ENCODE results near the gene MPND. TPM values are rescaled to one million over a fixed set of nuclear protein-coding genes. Genes with fewer than 3 reads are reported as not detected.

MPND gene
- total RNA-seq, 4 donors from 2014 or later = 8.3 to 26.1 (median 20.8) TPM

- Histone ChIP-seq H3K36me3 (no peaks in the 10 kb centered on the region), H3K27ac (no peak overlapping the region), H3K4me3 (no peak overlapping the region), H3K9me3 (no peaks in the 10 kb centered on the region), H3K4me1 (peaks cover 0 to 7% (median 3%) of the 10 kb centered on the region in 4 donors), H3K27me3 (no peaks in the 10 kb centered on the region)
- TF ChIP-seq CTCF (IDR thresholded peaks at IDR 0.05) (no peak), POLR2A (IDR thresholded peaks at IDR 0.05) (no peak)
- no peak for DNase-seq
These were observed 38.1 kb upstream of the MPND start for GRCh38 chr19:4305257-4305612.

DNA sequence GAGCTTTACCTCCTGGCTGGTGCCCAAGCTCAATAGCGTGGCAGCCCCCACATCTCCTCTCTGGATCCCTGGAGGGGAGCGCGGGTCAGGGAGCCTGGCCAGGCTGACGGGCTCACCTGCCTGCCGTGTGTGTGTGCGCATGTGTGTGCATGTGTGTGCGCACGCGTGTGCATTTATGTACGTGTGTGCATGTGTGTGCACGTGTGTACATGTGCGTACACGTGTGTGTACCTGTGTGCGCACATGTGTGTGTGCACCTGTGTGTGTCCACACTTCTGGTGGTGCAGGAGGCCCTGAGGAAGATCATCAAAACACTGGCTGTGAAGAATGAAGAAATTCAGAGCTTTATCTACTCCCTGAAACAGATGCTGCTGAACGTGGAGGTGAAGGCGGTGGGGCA is 37.7 kb upstream of the MPND start:
- H3K27ac ChIP-seq = no peak overlapping the region
- H3K4me1 ChIP-seq = peaks cover 0 to 7% (median 3%) of the 10 kb centered on the region in 4 donors
- H3K4me3 ChIP-seq = no peak overlapping the region
- no peaks in the 10 kb centered on the region for H3K9me3 ChIP-seq
- no peaks in the 10 kb centered on the region for H3K27me3 ChIP-seq
- TF ChIP-seq CTCF (IDR thresholded peaks at IDR 0.05) = no peak
- TF ChIP-seq POLR2A (IDR thresholded peaks at IDR 0.05) = no peak
- H3K36me3 ChIP-seq = no peaks in the 10 kb centered on the region
- DNase-seq = no peak

GRCh38 chr19:4310247-4311121 is 32.9 kb upstream of the MPND start:
- DNase-seq = no peak
- no peaks in the 10 kb centered on the region for H3K27me3 ChIP-seq
- H3K4me3 ChIP-seq = no peak overlapping the region
- H3K9me3 ChIP-seq = no peaks in the 10 kb centered on the region
- H3K36me3 ChIP-seq = no peaks in the 10 kb centered on the region
- no peaks in the 10 kb centered on the region for H3K4me1 ChIP-seq
- H3K27ac ChIP-seq = no peak overlapping the region
- TF ChIP-seq POLR2A (IDR thresholded peaks at IDR 0.05) = no peak

GRCh38 chr19:4313847-4314490 is 29.4 kb upstream of the MPND start:
- DNase-seq = no peak
- TF ChIP-seq CTCF (IDR thresholded peaks at IDR 0.05) (no peak), POLR2A (IDR thresholded peaks at IDR 0.05) (no peak)
- Histone ChIP-seq H3K9me3 (no peaks in the 10 kb centered on the region), H3K4me1 (no peaks in the 10 kb centered on the region), H3K4me3 (no peak overlapping the region), H3K36me3 (no peaks in the 10 kb centered on the region), H3K27me3 (no peaks in the 10 kb centered on the region), H3K27ac (no peak overlapping the region)

GRCh38 chr19:4316956-4317355 is 26.4 kb upstream of the MPND start:
- no peak for TF ChIP-seq POLR2A (IDR thresholded peaks at IDR 0.05)
- TF ChIP-seq CTCF (IDR thresholded peaks at IDR 0.05) = no peak
- DNase-seq = no peak
- H3K4me1 ChIP-seq = no peaks in the 10 kb centered on the region
- H3K27ac ChIP-seq = no peak overlapping the region
- H3K36me3 ChIP-seq = no peaks in the 10 kb centered on the region
- peaks cover 0 to under 1% (median 0%) of the 10 kb centered on the region in 4 donors for H3K9me3 ChIP-seq
- H3K4me3 ChIP-seq = no peak overlapping the region
- H3K27me3 ChIP-seq = no peaks in the 10 kb centered on the region

- no peaks in the 10 kb centered on the region for H3K36me3 ChIP-seq
- no peak overlapping the region for H3K4me3 ChIP-seq
- H3K4me1 ChIP-seq = no peaks in the 10 kb centered on the region
- H3K9me3 ChIP-seq = peaks cover 0 to 5% (median 0%) of the 10 kb centered on the region in 4 donors
- no peak for DNase-seq
- no peak overlapping the region for H3K27ac ChIP-seq
- no peaks in the 10 kb centered on the region for H3K27me3 ChIP-seq
- no peak for TF ChIP-seq CTCF (IDR thresholded peaks at IDR 0.05)
- TF ChIP-seq POLR2A (IDR thresholded peaks at IDR 0.05) = no peak
These were observed 24.9 kb upstream of the MPND start for GRCh38 chr19:4318460-4318859.

All from Peyer's patch (tissue), 4 donors.